Measurements from ENCODE around the gene GRB10.

DNA sequence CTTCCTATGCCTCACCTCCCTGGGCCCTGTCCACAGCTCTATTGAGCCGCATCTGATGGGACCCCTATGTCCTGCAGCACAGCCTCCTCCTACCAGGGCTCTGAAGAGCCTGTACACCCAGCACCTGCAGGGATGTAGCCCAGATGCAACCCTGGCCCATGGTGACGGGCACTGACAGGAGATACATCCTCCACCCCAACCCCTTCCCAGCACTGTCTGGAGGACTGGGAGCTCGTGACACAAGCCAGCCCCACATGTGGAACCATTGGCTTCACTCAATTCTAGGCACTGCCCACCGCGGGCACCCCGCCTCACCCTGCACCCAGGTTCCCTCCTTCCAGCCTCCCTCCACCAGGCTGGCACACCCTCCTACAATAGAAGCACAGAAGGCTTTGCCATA lies 2.6 kb upstream of the GRB10 start:
- TF ChIP-seq GLIS3 (CRISPR knock-in tag; IDR thresholded peaks at IDR 0.05), result no peak
- TF ChIP-seq, protein P1, sequence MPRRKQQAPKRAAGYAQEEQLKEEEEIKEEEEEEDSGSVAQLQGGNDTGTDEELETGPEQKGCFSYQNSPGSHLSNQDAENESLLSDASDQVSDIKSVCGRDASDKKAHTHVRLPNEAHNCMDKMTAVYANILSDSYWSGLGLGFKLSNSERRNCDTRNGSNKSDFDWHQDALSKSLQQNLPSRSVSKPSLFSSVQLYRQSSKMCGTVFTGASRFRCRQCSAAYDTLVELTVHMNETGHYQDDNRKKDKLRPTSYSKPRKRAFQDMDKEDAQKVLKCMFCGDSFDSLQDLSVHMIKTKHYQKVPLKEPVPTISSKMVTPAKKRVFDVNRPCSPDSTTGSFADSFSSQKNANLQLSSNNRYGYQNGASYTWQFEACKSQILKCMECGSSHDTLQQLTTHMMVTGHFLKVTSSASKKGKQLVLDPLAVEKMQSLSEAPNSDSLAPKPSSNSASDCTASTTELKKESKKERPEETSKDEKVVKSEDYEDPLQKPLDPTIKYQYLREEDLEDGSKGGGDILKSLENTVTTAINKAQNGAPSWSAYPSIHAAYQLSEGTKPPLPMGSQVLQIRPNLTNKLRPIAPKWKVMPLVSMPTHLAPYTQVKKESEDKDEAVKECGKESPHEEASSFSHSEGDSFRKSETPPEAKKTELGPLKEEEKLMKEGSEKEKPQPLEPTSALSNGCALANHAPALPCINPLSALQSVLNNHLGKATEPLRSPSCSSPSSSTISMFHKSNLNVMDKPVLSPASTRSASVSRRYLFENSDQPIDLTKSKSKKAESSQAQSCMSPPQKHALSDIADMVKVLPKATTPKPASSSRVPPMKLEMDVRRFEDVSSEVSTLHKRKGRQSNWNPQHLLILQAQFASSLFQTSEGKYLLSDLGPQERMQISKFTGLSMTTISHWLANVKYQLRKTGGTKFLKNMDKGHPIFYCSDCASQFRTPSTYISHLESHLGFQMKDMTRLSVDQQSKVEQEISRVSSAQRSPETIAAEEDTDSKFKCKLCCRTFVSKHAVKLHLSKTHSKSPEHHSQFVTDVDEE (CRISPR knock-in tag; IDR thresholded peaks at IDR 0.05), result no peak
- no peak for TF ChIP-seq SNAI2 (CRISPR knock-in tag; IDR thresholded peaks at IDR 0.05)
- no peak for TF ChIP-seq ZFP3 (CRISPR knock-in tag; IDR thresholded peaks at IDR 0.05)
